Body of pancreas (tissue), 4 donors: ENCODE data around the gene CYP46A1. TPM values are rescaled to one million over a fixed set of nuclear protein-coding genes. Genes with fewer than 3 reads are reported as not detected.
A peak's percentile ranks its signal among the peaks of the same experiment; 100 is the strongest.

Experiments
- ATAC-seq: fragments of 150-250 bp; one replicate; pipeline ENCODE4 v1.9.1; 2016
- DNase-seq, 4 donors: peaks; one replicate each; pipeline ENCODE4 v3.0.0-alpha.2; 2019
- H3K27ac ChIP-seq, 4 donors: fragments of 200-600 bp; sonication (generic); 1 replicate in 3 of 4; 2 replicates in 1 of 4; pipeline versions ENCODE4 v1.5.1 to v1.6.1; 2016 to 2019; ENCODE audit warnings: mild to moderate bottlenecking in 1 of 4, mixed read lengths in 1 of 4, moderate library complexity in 1 of 4
- H3K27me3 ChIP-seq, 2 donors: fragments of 200-600 bp; sonication (generic); one replicate each; pipeline ENCODE4 v1.6.0; 2016; ENCODE audit warnings: mild to moderate bottlenecking in 1 of 2
- H3K36me3 ChIP-seq, 2 donors: fragments of 200-600 bp; sonication (generic); replicated peaks in 1 of 2; 2 replicates each; pipeline ENCODE4 v1.5.1; 2016; ENCODE audit warnings: low read depth in 2 of 2; ENCODE audit not compliant: insufficient read depth in 1 of 2
- H3K4me1 ChIP-seq: fragments of 200-600 bp; sonication (generic); one replicate; pipeline ENCODE4 v1.6.0; 2016
- H3K4me3 ChIP-seq, 2 donors: fragments of 200-600 bp; sonication (generic); 1 replicate in 1 of 2; 2 replicates in 1 of 2; pipeline ENCODE4 v1.5.1; 2016 to 2019
- H3K9me3 ChIP-seq, 3 donors: fragments of 200-600 bp; sonication (generic); 1 replicate in 2 of 3; 2 replicates in 1 of 3; pipeline ENCODE4 v1.5.1; 2016
- CTCF ChIP-seq, 7 experiments: fragments of 450-650 bp in 4 of 7; fragments of 200-600 bp in 3 of 7; sonication (generic) in 3 of 7; IDR thresholded peaks; one replicate each; pipeline ENCODE4 v1.5.1; 2016 to 2019; ENCODE audit warnings: antibody characterized with exemption in 7 of 7
- POLR2A ChIP-seq, 3 donors: fragments of 450-650 bp; IDR thresholded peaks; one replicate each; pipeline ENCODE4 v1.6.1; 2016; ENCODE audit warnings: antibody characterized with exemption in 3 of 3, mild to moderate bottlenecking in 2 of 3
- WGBS, 2 donors: methylation state at CpG; one replicate each; pipeline ENCODE4 v1.1.5; 2017; 5-methylcytosine and 5-hydroxymethylcytosine counted together
- intact Hi-C: fragments of 100-400 bp; cut with DNase I; formaldehyde crosslinking; loops from one replicate; pipeline ENCODE4 v1.15.1; 2023
- total RNA-seq, 2 donors: library from RNA; depleted of rRNA; stranded (reverse); fragments of >200 nt; gene quantifications; one replicate each; pipeline ENCODE4 v1.1.0, GENCODE V29; 2016

CYP46A1 gene
- total RNA-seq, 2 donors from 2014 or later: 1.3 to 4.9 TPM

DNA sequence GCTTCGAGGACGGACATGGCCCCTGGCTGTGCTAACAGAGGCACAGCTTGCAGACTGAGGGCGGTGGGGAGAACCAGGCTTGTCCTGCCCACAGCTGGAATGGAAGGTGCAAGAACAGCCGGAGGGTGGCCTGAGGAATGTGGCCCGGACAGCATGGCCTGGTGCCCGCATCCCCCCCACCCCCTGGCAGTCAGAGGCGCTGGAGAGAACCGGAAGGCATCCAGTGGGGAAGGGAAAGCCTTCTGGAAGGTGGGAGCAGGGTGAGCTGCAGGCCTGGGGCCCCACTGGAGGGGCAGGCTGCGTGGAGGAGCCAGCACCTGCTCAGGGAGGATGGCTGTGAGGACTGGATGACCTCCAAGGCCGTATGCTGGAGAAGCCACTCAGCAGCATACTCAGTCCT lies 8.1 kb upstream of the CYP46A1 start:
- DNase-seq: peak in 1 of 4 donors; percentile 9
- no peaks in the 10 kb centered on the region for H3K9me3 ChIP-seq
- no peak for ATAC-seq
- WGBS, 2 donors: 39% methylated on average over 10 of the region's 10 CpGs; no CpG with 5 or more reads in 1 of the 2 donors
- H3K36me3 ChIP-seq: no peaks in the 10 kb centered on the region
- H3K4me3 ChIP-seq: no peak overlapping the region
- no peak overlapping the region for H3K27ac ChIP-seq
- TF ChIP-seq CTCF (IDR thresholded peaks at IDR 0.05) (no peak), POLR2A (IDR thresholded peaks at IDR 0.05) (no peak)
- no peaks in the 10 kb centered on the region for H3K4me1 ChIP-seq
- H3K27me3 ChIP-seq: no peaks in the 10 kb centered on the region
- intact Hi-C loops: no loop called here

DNA sequence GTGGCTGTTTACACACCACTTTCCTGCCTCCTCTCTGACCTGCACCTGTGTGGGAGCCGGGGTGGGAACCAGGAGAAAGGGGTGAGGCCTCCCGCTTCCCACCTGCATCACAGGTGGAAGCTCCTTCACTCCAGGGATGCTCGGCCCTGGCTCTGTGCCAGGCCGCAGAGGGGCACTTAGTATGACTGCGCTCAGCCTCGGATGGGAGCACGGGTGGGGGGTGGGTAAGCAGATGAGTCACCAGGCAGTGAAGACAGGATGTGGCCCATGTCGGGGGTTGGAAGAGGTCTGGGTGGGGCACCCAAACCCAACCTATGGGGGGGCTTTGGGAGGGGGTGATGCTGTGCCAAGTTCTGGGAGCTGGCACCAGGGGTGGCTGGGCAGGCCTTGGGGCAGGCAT lies 7.4 kb upstream of the CYP46A1 start:
- H3K36me3 ChIP-seq: no peaks in the 10 kb centered on the region
- ATAC-seq (no peak), DNase-seq (peak in 1 of 4 donors; percentile 13)
- no peaks in the 10 kb centered on the region for H3K27me3 ChIP-seq
- 67 to 87% methylated on average over 3 to 8 of the region's 8 CpGs for WGBS, 2 donors
- H3K4me1 ChIP-seq: no peaks in the 10 kb centered on the region
- H3K27ac ChIP-seq: no peak overlapping the region
- no peak overlapping the region for H3K4me3 ChIP-seq
- H3K9me3 ChIP-seq: no peaks in the 10 kb centered on the region
- no peak for TF ChIP-seq CTCF (IDR thresholded peaks at IDR 0.05)
- TF ChIP-seq POLR2A (IDR thresholded peaks at IDR 0.05): no peak
- intact Hi-C loops: no loop called here

DNA sequence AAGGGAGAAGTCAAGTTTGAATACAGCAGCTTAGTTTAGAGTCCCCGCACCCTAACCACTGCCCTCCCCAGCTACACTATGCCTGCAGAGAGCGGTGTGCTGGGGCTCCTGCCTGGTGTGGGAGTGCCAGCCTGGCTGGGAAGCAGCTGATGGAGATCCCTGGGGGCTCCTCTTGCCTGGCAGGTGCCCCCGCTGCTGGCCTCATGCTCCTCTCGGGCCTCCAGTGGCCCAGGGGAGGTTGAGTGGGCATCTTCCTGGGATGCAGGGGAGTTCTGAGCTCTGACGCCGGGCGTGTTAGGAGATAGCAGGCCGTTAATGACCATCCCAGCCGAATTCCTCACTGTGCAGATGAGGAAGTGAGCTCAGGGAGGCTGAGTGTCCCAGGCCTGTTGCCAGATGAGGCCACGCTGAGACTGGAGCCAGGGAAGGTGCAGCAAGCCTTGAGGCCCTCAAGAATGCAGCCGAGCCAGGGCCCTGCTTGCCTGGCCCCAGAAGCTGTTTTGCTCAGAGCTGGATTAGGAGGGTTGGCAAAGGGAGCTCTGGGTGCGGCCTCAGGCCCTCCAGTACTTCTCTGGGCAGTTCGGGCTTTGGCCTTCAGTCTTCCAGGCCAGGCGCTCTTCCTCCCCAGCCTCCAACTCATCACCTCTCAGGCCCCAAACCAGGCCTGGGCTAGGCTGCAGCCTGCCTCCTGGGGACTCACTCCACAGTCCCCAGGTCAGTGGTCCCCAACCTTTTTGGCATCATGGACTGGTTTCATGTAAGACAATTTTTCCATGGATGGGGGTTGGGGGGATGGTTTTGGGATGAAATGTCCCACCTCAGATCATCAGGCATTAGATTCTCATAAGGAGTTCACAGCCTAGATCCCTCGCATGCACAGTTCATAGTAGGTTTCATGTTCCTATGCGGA lies 6.6 kb upstream of the CYP46A1 start:
- TF ChIP-seq POLR2A (IDR thresholded peaks at IDR 0.05): no peak
- H3K36me3 ChIP-seq: no peaks in the 10 kb centered on the region
- ATAC-seq: no peak
- intact Hi-C loops: no loop called here
- H3K4me3 ChIP-seq: no peak overlapping the region
- peak in 1 of 4 donors; percentile 8 for DNase-seq
- no peaks in the 10 kb centered on the region for H3K4me1 ChIP-seq
- no peak overlapping the region for H3K27ac ChIP-seq
- WGBS, 2 donors: 90 to 98% methylated on average over 7 to 15 of the region's 16 CpGs
- no peaks in the 10 kb centered on the region for H3K27me3 ChIP-seq
- H3K9me3 ChIP-seq: no peaks in the 10 kb centered on the region

GRCh38 chr14:99678198-99678597 lies 5.9 kb upstream of the CYP46A1 start:
- intact Hi-C loops: no loop called here
- Histone ChIP-seq H3K9me3 (no peaks in the 10 kb centered on the region), H3K27me3 (no peaks in the 10 kb centered on the region), H3K4me3 (no peak overlapping the region), H3K36me3 (no peaks in the 10 kb centered on the region), H3K4me1 (peaks cover 5% of the 10 kb centered on the region), H3K27ac (no peak overlapping the region)
- 81 to 93% methylated on average over 6 of the region's 6 CpGs for WGBS, 2 donors
- ATAC-seq (no peak), DNase-seq (no peak)
- TF ChIP-seq POLR2A (IDR thresholded peaks at IDR 0.05) (no peak), CTCF (IDR thresholded peaks at IDR 0.05) (no peak)

GRCh38 chr14:99679111-99679510 lies 5.0 kb upstream of the CYP46A1 start:
- Histone ChIP-seq H3K27me3 (no peaks in the 10 kb centered on the region), H3K4me1 (peaks cover 9% of the 10 kb centered on the region), H3K36me3 (no peaks in the 10 kb centered on the region), H3K9me3 (no peaks in the 10 kb centered on the region), H3K4me3 (no peak overlapping the region), H3K27ac (no peak overlapping the region)
- 76% methylated on average over 2 of the region's 2 CpGs; no CpG with 5 or more reads in 1 of the 2 donors for WGBS, 2 donors
- no peak for ATAC-seq
- DNase-seq: no peak
- TF ChIP-seq POLR2A (IDR thresholded peaks at IDR 0.05) (no peak), CTCF (IDR thresholded peaks at IDR 0.05) (no peak)
- intact Hi-C loops: no loop called here
